ENCODE results near the gene PCNX1. TPM values are rescaled to one million over a fixed set of nuclear protein-coding genes. Genes with fewer than 3 reads are reported as not detected.
A peak's percentile ranks its signal among the peaks of the same experiment; 100 is the strongest.

PCNX1 gene
- total and polyA plus RNA-seq, 9 of the 15 experiments (the other 6 are each of a cell fraction or from before 2014, with no cell fraction given) = 0.30 to 4.5 (median 2.3) TPM

GRCh38 chr14:70907176-70907995, at the start of gene PCNX1 (continued):
- TF ChIP-seq SNAPC5 (CRISPR knock-in tag; IDR thresholded peaks at IDR 0.05) (no peak), CXXC5 (CRISPR knock-in tag; IDR thresholded peaks at IDR 0.05) (peak; percentile 64), COPS2 (conservative IDR thresholded peaks at IDR 0.05) (no peak), RBM39 (optimal IDR thresholded peaks at IDR 0.05; ENCODE audit: low read depth, low read length) (no peak), THRB (CRISPR knock-in tag; conservative IDR thresholded peaks at IDR 0.05) (no peak), ATF7 (IDR thresholded peaks at IDR 0.05) (no peak), C11orf30 (IDR thresholded peaks at IDR 0.05; ENCODE audit: low read depth) (no peak), KDM5B (IDR thresholded peaks at IDR 0.05; ENCODE audit: insufficient replicate concordance, low read depth, low read length) (peak; percentile 36), SIX5 (IDR thresholded peaks at IDR 0.05; ENCODE audit: borderline replicate concordance in 1 of 2, insufficient read depth in 1 of 2, low read depth in 1 of 2, low read length in 2 of 2) (no peak), BCOR (IDR thresholded peaks at IDR 0.05) (no peak), ZNF134 (CRISPR knock-in tag; conservative IDR thresholded peaks at IDR 0.05) (no peak), TAF9B (IDR thresholded peaks at IDR 0.05; ENCODE audit: partially characterized antibody) (no peak), EZH2 (IDR thresholded peaks at IDR 0.05; ENCODE audit: borderline replicate concordance, low read depth, low read length) (no peak), MCM5 (IDR thresholded peaks at IDR 0.05; ENCODE audit: low read depth) (no peak), PTBP1 (IDR thresholded peaks at IDR 0.05; ENCODE audit: low read depth, low read length) (no peak), ZKSCAN8 (CRISPR knock-in tag; IDR thresholded peaks at IDR 0.05) (no peak), KLF16 (IDR thresholded peaks at IDR 0.05) (no peak), ETS2 (tag; IDR thresholded peaks at IDR 0.05; ENCODE audit: borderline replicate concordance, poor library complexity, severe bottlenecking) (no peak), CC2D1A (IDR thresholded peaks at IDR 0.05) (no peak), LEF1 (IDR thresholded peaks at IDR 0.05) (no peak), IRF1 (CRISPR knock-in tag; IDR thresholded peaks at IDR 0.05; ENCODE audit: borderline replicate concordance) (no peak), ARNT (IDR thresholded peaks at IDR 0.05) (no peak), XRCC3 (IDR thresholded peaks at IDR 0.05) (no peak), ZBTB7A (IDR thresholded peaks at IDR 0.05; ENCODE audit: borderline replicate concordance, control insufficient read depth, low read depth, low read length) (peak; percentile 76; the same call in 1 of the 2 replicates), MAX (CRISPR knock-in tag; IDR thresholded peaks at IDR 0.05) (no peak), ELK3 (CRISPR knock-in tag; IDR thresholded peaks at IDR 0.05) (no peak), POU5F1 (IDR thresholded peaks at IDR 0.05; ENCODE audit: borderline replicate concordance, low read depth, low read length, partially characterized antibody) (no peak)
